Activated T-cell treated with anti-CD3 and anti-CD28 coated beads, Interleukin-2, amount 50 U/mL, for 24 hours (primary cell): ENCODE results near the gene PHKG2.

ENCODE experiments used
- DNase-seq: peaks from one replicate; pipeline ENCODE4 v3.0.0-alpha.2; 2020
- H3K27ac Mint-ChIP-seq: 2 replicates; pipeline ENCODE4 v1.8.0; 2020; ENCODE audit warnings: mild to moderate bottlenecking, mixed read lengths
- H3K27me3 Mint-ChIP-seq: 2 replicates; pipeline ENCODE4 v1.8.0; 2020; ENCODE audit warnings: mixed read lengths
- H3K36me3 Mint-ChIP-seq: 2 replicates; pipeline ENCODE4 v1.8.0; 2020; ENCODE audit warnings: low read depth, mixed read lengths
- H3K4me1 Mint-ChIP-seq: 2 replicates; pipeline ENCODE4 v1.8.0; 2020; ENCODE audit warnings: low read depth, mixed read lengths
- H3K4me3 Mint-ChIP-seq: 2 replicates; pipeline ENCODE4 v1.8.0; 2020; ENCODE audit warnings: mild to moderate bottlenecking, moderate library complexity, mixed read lengths
- H3K9me3 Mint-ChIP-seq: 2 replicates; pipeline ENCODE4 v1.8.0; 2020; ENCODE audit warnings: mixed read lengths

PHKG2 gene

GRCh38 chr16:30758988-30759491 lies 10.8 kb downstream of the PHKG2 start:
- H3K27me3 Mint-ChIP-seq = no peaks in the 10 kb centered on the region
- DNase-seq = no peak
- H3K36me3 Mint-ChIP-seq = peaks cover 84% of the 10 kb centered on the region
- peaks cover 29% of the 10 kb centered on the region for H3K4me1 Mint-ChIP-seq
- H3K4me3 Mint-ChIP-seq = no peak overlapping the region
- H3K27ac Mint-ChIP-seq = no peak overlapping the region
- no peaks in the 10 kb centered on the region for H3K9me3 Mint-ChIP-seq

GRCh38 chr16:30760001-30760559 lies 11.9 kb downstream of the PHKG2 start:
- Mint-ChIP-seq H3K36me3 (peaks cover 84% of the 10 kb centered on the region), H3K9me3 (no peaks in the 10 kb centered on the region), H3K27ac (no peak overlapping the region), H3K4me1 (peaks cover 33% of the 10 kb centered on the region), H3K4me3 (peak overlapping the region; percentile 94), H3K27me3 (no peaks in the 10 kb centered on the region)
- no peak for DNase-seq

- Mint-ChIP-seq H3K4me1 (peaks cover 33% of the 10 kb centered on the region), H3K27me3 (no peaks in the 10 kb centered on the region), H3K27ac (peak overlapping the region; percentile 95), H3K9me3 (no peaks in the 10 kb centered on the region), H3K4me3 (peak overlapping the region; percentile 94), H3K36me3 (peaks cover 84% of the 10 kb centered on the region)
- no peak for DNase-seq
Observed at GRCh38 chr16:30760577-30761426, 12.6 kb downstream of the PHKG2 start.

- Mint-ChIP-seq H3K36me3 (peaks cover 84% of the 10 kb centered on the region), H3K27me3 (no peaks in the 10 kb centered on the region), H3K4me1 (peaks cover 33% of the 10 kb centered on the region), H3K27ac (peak overlapping the region; percentile 95), H3K4me3 (peak overlapping the region; percentile 94), H3K9me3 (no peaks in the 10 kb centered on the region)
- peak; percentile 66 for DNase-seq
Observed at GRCh38 chr16:30761427-30761927, 13.3 kb downstream of the PHKG2 start.

GRCh38 chr16:30761928-30762902 lies 14.0 kb downstream of the PHKG2 start, which contains the start of the genes CFAP119 and RNF40:
TSS of gene CFAP119 (minus strand) at chr16:30762062. CDS start at chr16:30761748, 314 bp downstream.
TSS of gene RNF40 (plus strand) at chr16:30762322. CDS start at chr16:30762546, 224 bp downstream.
- H3K27me3 Mint-ChIP-seq = no peaks in the 10 kb centered on the region
- peaks cover 84% of the 10 kb centered on the region for H3K36me3 Mint-ChIP-seq
- H3K9me3 Mint-ChIP-seq = no peaks in the 10 kb centered on the region
- H3K27ac Mint-ChIP-seq = peak within 1 kb of the TSS; percentile 95
- DNase-seq = peak; percentile 94
- H3K4me1 Mint-ChIP-seq = peaks cover 33% of the 10 kb centered on the region
- peak within 1 kb of the TSS; percentile 94 for H3K4me3 Mint-ChIP-seq

DNA sequence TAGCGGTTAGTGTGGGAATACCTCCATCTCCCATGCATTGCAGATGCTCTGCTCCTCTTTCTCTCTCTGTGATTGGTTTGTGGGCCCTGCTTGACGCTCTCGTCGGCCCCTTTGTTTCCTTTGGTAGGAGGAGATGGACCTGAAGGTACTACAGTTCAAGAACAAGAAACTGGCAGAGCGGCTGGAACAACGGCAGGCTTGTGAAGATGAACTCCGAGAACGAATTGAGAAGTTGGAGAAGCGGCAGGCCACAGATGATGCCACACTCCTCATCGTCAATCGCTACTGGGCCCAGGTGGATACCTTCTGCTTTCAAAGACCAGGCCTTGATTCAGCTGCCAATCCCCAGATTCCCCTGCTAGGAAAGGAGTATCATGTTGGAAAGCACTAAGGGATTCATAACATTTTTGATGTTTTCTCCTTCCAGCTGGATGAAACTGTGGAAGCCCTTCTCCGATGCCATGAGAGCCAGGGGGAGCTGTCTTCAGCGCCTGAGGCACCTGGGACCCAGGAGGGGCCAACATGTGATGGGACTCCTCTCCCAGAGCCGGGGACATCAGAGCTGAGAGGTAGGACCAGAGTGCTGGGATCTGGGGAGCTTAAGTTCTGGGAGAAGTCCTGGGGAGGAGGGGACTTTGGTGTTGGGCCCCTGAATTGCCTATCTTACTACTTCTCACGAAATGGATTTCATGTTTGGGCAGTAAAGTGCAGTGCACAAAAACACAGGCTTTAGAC lies 14.9 kb downstream of the PHKG2 start:
- Mint-ChIP-seq H3K27me3 (no peaks in the 10 kb centered on the region), H3K9me3 (no peaks in the 10 kb centered on the region), H3K4me3 (peak overlapping the region; percentile 94), H3K4me1 (peaks cover 33% of the 10 kb centered on the region), H3K36me3 (peaks cover 88% of the 10 kb centered on the region), H3K27ac (peak overlapping the region; percentile 95)
- no peak for DNase-seq

- Mint-ChIP-seq H3K36me3 (peaks cover 89% of the 10 kb centered on the region), H3K9me3 (no peaks in the 10 kb centered on the region), H3K4me1 (peaks cover 33% of the 10 kb centered on the region), H3K27ac (peak overlapping the region; percentile 18), H3K4me3 (peak overlapping the region; percentile 94), H3K27me3 (no peaks in the 10 kb centered on the region)
- no peak for DNase-seq
Observed at GRCh38 chr16:30764086-30764485, 15.9 kb downstream of the PHKG2 start.

DNA sequence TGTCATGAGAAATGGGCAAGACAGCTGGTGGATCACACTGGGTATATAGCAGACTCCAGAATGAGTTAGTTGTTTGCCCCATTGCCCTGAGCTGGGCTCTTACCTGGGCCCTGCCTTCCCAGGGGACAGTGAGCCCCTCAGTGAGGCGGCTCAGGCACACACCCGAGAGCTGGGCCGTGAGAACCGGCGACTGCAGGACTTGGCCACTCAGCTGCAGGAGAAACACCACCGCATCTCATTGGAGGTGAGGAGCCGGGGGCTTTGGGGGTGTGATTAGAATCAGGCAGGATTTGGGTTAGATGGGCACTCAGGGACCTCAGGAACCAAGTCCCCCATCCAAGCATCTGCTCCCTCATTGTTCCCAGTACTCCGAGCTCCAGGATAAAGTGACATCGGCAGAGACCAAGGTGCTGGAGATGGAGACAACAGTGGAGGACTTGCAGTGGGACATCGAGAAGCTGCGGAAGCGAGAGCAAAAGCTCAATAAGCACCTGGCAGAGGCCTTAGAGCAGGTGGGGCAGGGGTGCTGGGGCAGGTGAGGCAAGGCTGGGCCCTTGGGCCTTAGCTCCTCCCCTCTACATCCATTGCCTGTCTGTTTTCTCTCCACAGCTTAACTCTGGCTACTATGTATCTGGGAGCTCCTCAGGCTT lies 16.7 kb downstream of the PHKG2 start:
- peak overlapping the region; percentile 26 for H3K27ac Mint-ChIP-seq
- no peak for DNase-seq
- H3K4me3 Mint-ChIP-seq = no peak overlapping the region
- H3K36me3 Mint-ChIP-seq = peaks cover 90% of the 10 kb centered on the region
- peaks cover 32% of the 10 kb centered on the region for H3K4me1 Mint-ChIP-seq
- H3K9me3 Mint-ChIP-seq = no peaks in the 10 kb centered on the region
- no peaks in the 10 kb centered on the region for H3K27me3 Mint-ChIP-seq

- Mint-ChIP-seq H3K36me3 (peaks cover 95% of the 10 kb centered on the region), H3K9me3 (no peaks in the 10 kb centered on the region), H3K27ac (peak overlapping the region; percentile 48), H3K4me3 (no peak overlapping the region), H3K27me3 (no peaks in the 10 kb centered on the region), H3K4me1 (peaks cover 19% of the 10 kb centered on the region)
- DNase-seq = no peak
Observed at GRCh38 chr16:30766206-30766932, 18.1 kb downstream of the PHKG2 start.

GRCh38 chr16:30766933-30767284 lies 18.7 kb downstream of the PHKG2 start:
- H3K27ac Mint-ChIP-seq = peak overlapping the region; percentile 5
- H3K4me3 Mint-ChIP-seq = no peak overlapping the region
- H3K27me3 Mint-ChIP-seq = no peaks in the 10 kb centered on the region
- peaks cover 19% of the 10 kb centered on the region for H3K4me1 Mint-ChIP-seq
- peaks cover 99% of the 10 kb centered on the region for H3K36me3 Mint-ChIP-seq
- no peaks in the 10 kb centered on the region for H3K9me3 Mint-ChIP-seq
- DNase-seq = no peak

DNA sequence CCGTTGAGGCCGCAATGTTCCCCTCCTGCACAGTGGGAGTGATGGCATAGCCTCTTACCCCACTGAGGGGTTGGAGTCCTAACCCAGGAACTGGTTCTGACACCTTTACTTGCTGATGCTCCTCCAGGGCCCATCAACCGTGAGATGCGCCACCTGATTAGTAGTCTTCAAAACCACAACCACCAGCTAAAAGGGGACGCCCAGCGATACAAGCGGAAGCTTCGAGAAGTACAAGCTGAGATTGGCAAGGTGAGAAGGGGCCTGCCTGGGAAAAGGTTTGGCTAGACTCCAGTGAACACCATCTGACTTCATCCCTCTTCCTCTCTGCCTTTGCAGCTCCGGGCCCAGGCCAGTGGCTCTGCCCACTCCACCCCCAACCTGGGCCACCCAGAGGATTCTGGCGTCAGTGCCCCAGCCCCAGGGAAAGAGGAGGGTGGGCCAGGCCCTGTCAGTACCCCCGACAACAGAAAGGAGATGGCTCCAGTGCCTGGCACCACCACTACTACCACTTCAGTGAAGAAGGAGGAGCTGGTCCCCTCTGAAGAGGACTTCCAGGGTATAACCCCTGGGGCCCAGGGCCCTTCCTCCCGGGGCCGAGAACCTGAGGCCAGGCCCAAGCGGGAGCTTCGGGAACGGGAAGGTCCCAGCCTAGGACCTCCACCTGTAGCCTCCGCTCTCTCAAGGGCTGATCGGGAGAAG lies 19.7 kb downstream of the PHKG2 start:
- Mint-ChIP-seq H3K4me3 (no peak overlapping the region), H3K27ac (peak overlapping the region; percentile 64), H3K27me3 (no peaks in the 10 kb centered on the region), H3K36me3 (peaks cover 100% of the 10 kb centered on the region), H3K9me3 (no peaks in the 10 kb centered on the region), H3K4me1 (peaks cover 17% of the 10 kb centered on the region)
- no peak for DNase-seq

DNA sequence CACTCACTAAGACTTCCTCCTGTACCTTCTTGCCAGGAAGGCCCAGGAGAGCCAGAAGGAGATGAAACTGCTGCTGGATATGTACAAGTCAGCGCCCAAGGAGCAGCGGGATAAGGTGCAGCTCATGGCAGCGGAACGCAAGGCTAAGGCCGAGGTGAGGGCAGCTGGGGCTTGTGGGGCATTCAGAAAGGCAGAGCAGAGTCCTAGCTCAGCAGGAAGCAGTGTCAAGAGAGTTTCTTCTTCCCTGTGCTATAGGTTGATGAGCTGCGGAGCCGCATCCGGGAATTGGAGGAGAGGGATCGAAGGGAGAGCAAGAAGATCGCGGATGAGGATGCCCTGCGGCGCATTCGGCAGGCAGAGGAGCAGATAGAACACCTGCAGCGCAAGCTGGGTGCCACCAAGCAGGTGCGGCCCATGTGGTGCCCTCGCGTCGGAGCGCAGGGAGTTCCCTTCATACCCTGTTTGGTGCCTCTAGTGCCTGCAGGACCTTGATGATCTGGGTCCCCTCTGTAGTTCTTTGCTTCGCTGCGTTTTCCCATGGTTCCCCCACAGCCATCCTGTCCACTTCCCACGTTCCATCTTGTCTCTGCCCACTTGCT lies 20.5 kb downstream of the PHKG2 start:
- H3K9me3 Mint-ChIP-seq = no peaks in the 10 kb centered on the region
- H3K36me3 Mint-ChIP-seq = peaks cover 100% of the 10 kb centered on the region

More for the DNA sequence above, 20.5 kb downstream of the PHKG2 start:
- no peak for DNase-seq
- Mint-ChIP-seq H3K27me3 (no peaks in the 10 kb centered on the region), H3K4me1 (peaks cover 11% of the 10 kb centered on the region), H3K27ac (no peak overlapping the region), H3K4me3 (no peak overlapping the region)
